Smooth muscle cell (in vitro differentiated cells): ENCODE data around the gene EAF1. TPM values are rescaled to one million over a fixed set of nuclear protein-coding genes. Genes with fewer than 3 reads are reported as not detected.
"Not testable (repeated sequence)": the region's sequence is repeated elsewhere in the genome, so short reads cannot be mapped to it uniquely, and the experiment has no call there.

Experiments
- DNase-seq: peaks from one replicate; lab custom pipeline; 2025; ENCODE audit not compliant: unreplicated experiment; lab: John Stamatoyannopoulos, UW
- H2AFZ ChIP-seq: fragments of 200-600 bp; sonication (generic); 2 replicates; pipeline ENCODE4 v1.6.0; 2016; ENCODE audit warnings: antibody characterized with exemption, low read depth, mild to moderate bottlenecking
- H3F3A ChIP-seq: fragments of 200-600 bp; sonication (generic); 2 replicates; pipeline ENCODE4 v1.6.0; 2017; ENCODE audit warnings: antibody characterized with exemption, low read depth
- H3K27ac ChIP-seq: fragments of 200-600 bp; sonication (generic); 2 replicates; pipeline ENCODE4 v1.5.1; 2016; ENCODE audit warnings: low read depth, mild to moderate bottlenecking
- H3K27me3 ChIP-seq: fragments of 200-600 bp; sonication (generic); 2 replicates; pipeline ENCODE4 v1.6.1; 2016; ENCODE audit warnings: low read depth, mild to moderate bottlenecking
- H3K36me3 ChIP-seq: fragments of 200-600 bp; sonication (generic); 2 replicates; pipeline ENCODE4 v1.5.1; 2016; ENCODE audit warnings: low read depth
- H3K4me1 ChIP-seq: fragments of 200-600 bp; sonication (generic); 2 replicates; pipeline ENCODE4 v1.5.1; 2016; ENCODE audit warnings: low read depth
- H3K4me2 ChIP-seq: fragments of 200-600 bp; sonication (generic); 2 replicates; pipeline ENCODE4 v1.6.0; 2016; ENCODE audit warnings: mild to moderate bottlenecking
- H3K4me3 ChIP-seq: fragments of 200-600 bp; sonication (generic); 2 replicates; pipeline ENCODE4 v1.5.1; 2016; ENCODE audit warnings: mild to moderate bottlenecking
- H3K79me2 ChIP-seq: fragments of 200-600 bp; sonication (generic); 2 replicates; pipeline ENCODE4 v1.6.0; 2016; ENCODE audit warnings: low read depth, mild to moderate bottlenecking
- H3K9ac ChIP-seq: fragments of 200-600 bp; sonication (generic); 2 replicates; pipeline ENCODE4 v1.6.0; 2016; ENCODE audit warnings: low read depth
- H3K9me3 ChIP-seq: fragments of 200-600 bp; sonication (generic); replicated peaks from 2 replicates; pipeline ENCODE4 v1.5.1; 2016; ENCODE audit warnings: low read depth
- H4K20me1 ChIP-seq: fragments of 200-600 bp; sonication (generic); 2 replicates; pipeline ENCODE4 v1.6.0; 2016; ENCODE audit warnings: low read depth
- CTCF ChIP-seq: fragments of 200-600 bp; sonication (generic); IDR thresholded peaks from 2 replicates; pipeline ENCODE4 v1.5.1; 2017; ENCODE audit warnings: borderline replicate concordance, mild to moderate bottlenecking, antibody characterized with exemption; ENCODE audit not compliant: insufficient read depth, poor library complexity, severe bottlenecking
- WGBS: methylation state at CpG from one replicate; pipeline ENCODE4 v1.1.7; 2016; ENCODE audit warnings: low lambda C conversion rate; 5-methylcytosine and 5-hydroxymethylcytosine counted together
- polyA plus RNA-seq: library from polyadenylated mRNA; unstranded; fragments of >200 nt; fragmentation: Nextera tagmentation; extraction: Ambion mirVana; gene quantifications from 2 replicates; pipeline ENCODE4 v1.2.1, GENCODE V29; 2016
- total RNA-seq: library from RNA; depleted of rRNA; stranded (reverse); fragments of >200 nt; gene quantifications from 2 replicates; pipeline ENCODE4 v1.2.3, GENCODE V29; 2014

The EAF1 gene
- total and polyA plus RNA-seq, 2 experiments from 2014 or later = 9.5 to 22.1 TPM

DNA sequence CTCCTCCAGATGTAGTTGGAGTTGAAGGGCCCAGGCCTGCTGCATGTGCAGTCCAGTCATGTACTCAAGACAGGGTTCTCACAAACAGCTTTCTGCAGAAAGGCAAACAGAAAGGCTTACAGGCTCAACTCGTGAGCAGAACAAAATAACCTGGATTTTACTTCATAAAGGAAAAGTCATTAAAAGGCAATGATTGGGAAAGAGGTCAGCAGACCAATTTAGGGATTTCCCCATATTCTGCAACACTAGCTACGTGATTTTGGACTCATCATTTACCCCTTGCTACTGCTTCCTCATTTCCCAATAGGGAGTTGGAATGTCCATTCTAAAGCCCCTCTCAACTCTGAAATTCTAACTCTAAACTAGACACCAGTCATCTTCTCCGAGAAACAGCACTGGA, 18.2 kb upstream of the EAF1 start:
- no peak overlapping the region for H3K9ac ChIP-seq
- H3K4me1 ChIP-seq = no peaks in the 10 kb centered on the region
- no peak for DNase-seq
- no peaks in the 10 kb centered on the region for H3F3A ChIP-seq
- no peak for TF ChIP-seq CTCF
- WGBS = 89% methylated on average over 3 of the region's 3 CpGs
- H3K9me3 ChIP-seq = no peaks in the 10 kb centered on the region
- H3K4me2 ChIP-seq = no peak overlapping the region
- peaks cover under 1% of the 10 kb centered on the region for H3K36me3 ChIP-seq
- H4K20me1 ChIP-seq = no peaks in the 10 kb centered on the region
- H3K4me3 ChIP-seq = no peak overlapping the region
- H2AFZ ChIP-seq = no peak overlapping the region
- H3K79me2 ChIP-seq = no peaks in the 10 kb centered on the region
- no peaks in the 10 kb centered on the region for H3K27me3 ChIP-seq
- no peak overlapping the region for H3K27ac ChIP-seq

GRCh38 chr3:15409774-15410173, 17.6 kb upstream of the EAF1 start:
- H3K4me1 ChIP-seq = no peaks in the 10 kb centered on the region
- no peak overlapping the region for H3K4me3 ChIP-seq
- no peak overlapping the region for H3K9ac ChIP-seq
- no peaks in the 10 kb centered on the region for H3K27me3 ChIP-seq
- no peak for TF ChIP-seq CTCF
- H3F3A ChIP-seq = no peaks in the 10 kb centered on the region
- H2AFZ ChIP-seq = no peak overlapping the region
- H3K4me2 ChIP-seq = no peak overlapping the region
- DNase-seq = no peak
- H4K20me1 ChIP-seq = no peaks in the 10 kb centered on the region
- H3K9me3 ChIP-seq = no peaks in the 10 kb centered on the region
- H3K36me3 ChIP-seq = peaks cover 6% of the 10 kb centered on the region
- WGBS = 88% methylated on average over 2 of the region's 2 CpGs
- H3K79me2 ChIP-seq = no peaks in the 10 kb centered on the region
- no peak overlapping the region for H3K27ac ChIP-seq

- not testable (repeated sequence) for DNase-seq, H3K4me1 ChIP-seq, H3F3A ChIP-seq, H3K27me3 ChIP-seq, H2AFZ ChIP-seq, H3K4me2 ChIP-seq, H3K79me2 ChIP-seq, H3K27ac ChIP-seq, H3K4me3 ChIP-seq, H3K9me3 ChIP-seq, H4K20me1 ChIP-seq, H3K9ac ChIP-seq
- WGBS = 99% methylated on average over 7 of the region's 7 CpGs
- peaks cover 11% of the 10 kb centered on the region for H3K36me3 ChIP-seq
Measured at GRCh38 chr3:15410966-15411365, 16.4 kb upstream of the EAF1 start.

DNA sequence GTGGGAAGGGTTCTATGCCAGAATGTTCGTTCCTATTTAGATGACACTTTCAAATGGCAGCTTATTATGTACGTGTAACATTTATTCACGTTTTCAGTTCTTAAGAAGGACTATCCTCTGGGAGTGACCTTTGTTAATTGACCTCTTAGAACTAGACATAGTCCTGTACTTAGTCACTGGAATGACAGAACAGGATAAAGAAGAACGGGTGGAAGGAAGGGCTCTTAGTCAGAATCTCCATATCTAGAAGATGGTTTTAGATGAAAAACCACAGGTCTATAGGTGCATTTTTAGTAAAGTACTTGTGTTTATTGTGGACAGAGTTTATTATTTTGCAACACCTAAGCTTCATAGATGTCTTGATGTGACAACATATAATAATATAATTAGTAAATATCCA, 6.5 kb upstream of the EAF1 start:
- no peak overlapping the region for H3K4me2 ChIP-seq

More for the DNA sequence above, 6.5 kb upstream of the EAF1 start:
- peaks cover 14% of the 10 kb centered on the region for H3K36me3 ChIP-seq
- peaks cover 8% of the 10 kb centered on the region for H4K20me1 ChIP-seq
- no peak overlapping the region for H3K9ac ChIP-seq
- TF ChIP-seq CTCF = no peak
- no peaks in the 10 kb centered on the region for H3K27me3 ChIP-seq
- WGBS = 81% methylated on average over 4 of the region's 4 CpGs
- H2AFZ ChIP-seq = no peak overlapping the region
- H3K4me1 ChIP-seq = no peaks in the 10 kb centered on the region
- H3K4me3 ChIP-seq = no peak overlapping the region
- no peaks in the 10 kb centered on the region for H3F3A ChIP-seq
- peaks cover 4% of the 10 kb centered on the region for H3K79me2 ChIP-seq
- DNase-seq = no peak
- H3K9me3 ChIP-seq = no peaks in the 10 kb centered on the region
- H3K27ac ChIP-seq = no peak overlapping the region
